Neural cell (in vitro differentiated cells): ENCODE results near the gene LOXL4. TPM values are rescaled to one million over a fixed set of nuclear protein-coding genes. Genes with fewer than 3 reads are reported as not detected.

ENCODE experiments used
- H2AFZ ChIP-seq: fragments of 200-600, 300-800 bp; sonication (generic), shearing (Covaris generic); 2 replicates; pipeline ENCODE4 v1.6.0; 2014; ENCODE audit warnings: low read depth, mild to moderate bottlenecking, antibody characterized with exemption, low read length, moderate library complexity
- H3F3A ChIP-seq: fragments of 200-600 bp; shearing (Covaris generic); 2 replicates; pipeline ENCODE4 v1.6.1; 2016; ENCODE audit warnings: mild to moderate bottlenecking, moderate library complexity, mixed read lengths, antibody characterized with exemption, low read length; ENCODE audit not compliant: insufficient read depth, poor library complexity, severe bottlenecking
- H3K27ac ChIP-seq: fragments of 200-600, 300-800 bp; sonication (generic), shearing (Covaris generic); 2 replicates; pipeline ENCODE4 v1.5.1; 2014; ENCODE audit warnings: mild to moderate bottlenecking, low read length, moderate library complexity
- H3K27me3 ChIP-seq: fragments of 300-800, 200-600 bp; sonication (generic), shearing (Covaris generic); 2 replicates; pipeline ENCODE4 v1.6.0; 2014; ENCODE audit warnings: mild to moderate bottlenecking, low read depth, low read length, moderate library complexity; ENCODE audit not compliant: insufficient read depth
- H3K36me3 ChIP-seq: fragments of 300-800, 200-600 bp; sonication (generic), shearing (Covaris generic); 2 replicates; pipeline ENCODE4 v1.5.1; 2014; ENCODE audit warnings: mild to moderate bottlenecking, antibody characterized with exemption, low read length, moderate library complexity; ENCODE audit not compliant: insufficient read depth
- H3K4me2 ChIP-seq: fragments of 300-800, 200-600 bp; sonication (generic), shearing (Covaris generic); 2 replicates; pipeline ENCODE4 v1.6.0; 2014; ENCODE audit warnings: mild to moderate bottlenecking, low read length
- H3K4me3 ChIP-seq: fragments of 300-800, 200-600 bp; sonication (generic), shearing (Covaris generic); 2 replicates; pipeline ENCODE4 v1.5.1; 2014; ENCODE audit warnings: mild to moderate bottlenecking, low read length, moderate library complexity
- H3K79me2 ChIP-seq: fragments of 200-600 bp; shearing (Covaris generic); replicated peaks from 2 replicates; pipeline ENCODE4 v1.6.0; 2014; ENCODE audit warnings: mild to moderate bottlenecking, low read length, moderate library complexity; ENCODE audit not compliant: insufficient read depth
- H3K9ac ChIP-seq: fragments of 300-800, 200-600 bp; sonication (generic), shearing (Covaris generic); 2 replicates; pipeline ENCODE4 v1.6.1; 2016; ENCODE audit warnings: mild to moderate bottlenecking, low read length, mixed read lengths
- H3K9me2 ChIP-seq: fragments of 200-600 bp; shearing (Covaris generic); 2 replicates; pipeline ENCODE4 v1.6.1; 2016; ENCODE audit warnings: mild to moderate bottlenecking, low read length, mixed read lengths; ENCODE audit not compliant: insufficient read depth
- H3K9me3 ChIP-seq: fragments of 200-600, 300-800 bp; sonication (generic), shearing (Covaris generic); 2 replicates; pipeline ENCODE4 v1.6.1; 2016; ENCODE audit warnings: mild to moderate bottlenecking, mixed run types, low read length, moderate library complexity, mixed read lengths
- H4K20me1 ChIP-seq: fragments of 200-600 bp; shearing (Covaris generic); 2 replicates; pipeline ENCODE4 v1.6.1; 2016; ENCODE audit warnings: mild to moderate bottlenecking, mixed run types; ENCODE audit not compliant: insufficient read depth
- CTCF ChIP-seq: fragments of 450-650 bp; IDR thresholded peaks from 2 replicates; pipeline ENCODE4 v1.5.1; 2014; ENCODE audit warnings: antibody characterized with exemption, mild to moderate bottlenecking, moderate library complexity; ENCODE audit not compliant: poor library complexity, severe bottlenecking
- EP300 ChIP-seq: fragments of 450-650 bp; conservative IDR thresholded peaks from 2 replicates; pipeline ENCODE4 v1.6.1; 2014; ENCODE audit warnings: antibody characterized with exemption, mild to moderate bottlenecking, moderate library complexity; ENCODE audit not compliant: poor library complexity, severe bottlenecking
- EZH2 ChIP-seq: fragments of 200-600, 300-800 bp; shearing (Covaris generic), sonication (generic); IDR thresholded peaks from 2 replicates; pipeline ENCODE4 v1.6.1; 2014; ENCODE audit warnings: antibody characterized with exemption, low read length, borderline replicate concordance, mild to moderate bottlenecking; ENCODE audit not compliant: insufficient read depth, poor library complexity, severe bottlenecking
- MXI1 ChIP-seq: fragments of 450-650 bp; conservative IDR thresholded peaks from 2 replicates; pipeline ENCODE4 v1.6.1; 2014; ENCODE audit warnings: antibody characterized with exemption, mild to moderate bottlenecking; ENCODE audit not compliant: poor library complexity, severe bottlenecking
- POLR2AphosphoS5 ChIP-seq: IDR thresholded peaks from 2 replicates; pipeline ENCODE4 v1.6.1; 2012
- RAD21 ChIP-seq: fragments of 450-650 bp; conservative IDR thresholded peaks from 2 replicates; pipeline ENCODE4 v1.6.1; 2014; ENCODE audit warnings: antibody characterized with exemption, mild to moderate bottlenecking, moderate library complexity
- REST ChIP-seq: IDR thresholded peaks from 2 replicates; pipeline ENCODE4 v1.6.1; 2012; ENCODE audit warnings: borderline replicate concordance
- SMC3 ChIP-seq: fragments of 450-650 bp; conservative IDR thresholded peaks from 2 replicates; pipeline ENCODE4 v1.6.1; 2014; ENCODE audit warnings: antibody characterized with exemption, mild to moderate bottlenecking, moderate library complexity; ENCODE audit not compliant: poor library complexity
- TAF1 ChIP-seq: IDR thresholded peaks from 2 replicates; pipeline ENCODE4 v1.6.1; 2012; ENCODE audit warnings: low read depth
- polyA minus RNA-seq: library from RNA; depleted of rRNA, polyadenylated mRNA; stranded (reverse); fragments of >200 nt; gene quantifications from 2 replicates; pipeline ENCODE4 v1.2.3, GENCODE V29; 2014
- polyA plus RNA-seq: library from polyadenylated mRNA; depleted of rRNA; stranded (reverse); fragments of >200 nt; gene quantifications from 2 replicates; pipeline ENCODE4 v1.2.3, GENCODE V29; 2014

Gene LOXL4
- polyA plus RNA-seq (not detected in 2 replicates), polyA minus RNA-seq (not detected in 2 replicates)

- no peaks in the 10 kb centered on the region for H3K79me2 ChIP-seq
- no peak for TF ChIP-seq RAD21
- no peak for TF ChIP-seq POLR2AphosphoS5
- no peak for TF ChIP-seq EZH2
- TF ChIP-seq EP300 = no peak
- no peak for TF ChIP-seq MXI1
- no peak for TF ChIP-seq TAF1
- no peak for TF ChIP-seq CTCF
- no peak for TF ChIP-seq SMC3
- no peak for TF ChIP-seq REST
- H3K27ac ChIP-seq = no peak within 1 kb of the TSS
- no peaks in the 10 kb centered on the region for H3K36me3 ChIP-seq
- H3K4me3 ChIP-seq = no peak within 1 kb of the TSS
- no peak within 1 kb of the TSS for H3K4me2 ChIP-seq
- H3K9me2 ChIP-seq = no peaks in the 10 kb centered on the region
- H3K27me3 ChIP-seq = no peaks in the 10 kb centered on the region
- H2AFZ ChIP-seq = no peak within 1 kb of the TSS
- H3K9ac ChIP-seq = no peak within 1 kb of the TSS
- no peaks in the 10 kb centered on the region for H3K9me3 ChIP-seq
- H4K20me1 ChIP-seq = no peaks in the 10 kb centered on the region
- no peaks in the 10 kb centered on the region for H3F3A ChIP-seq
These were observed at the start of gene LOXL4 for GRCh38 chr10:98267894-98268693. Gene LOXL4 (minus strand): TSS chr10:98268194. CDS start chr10:98263019, 5,175 bp downstream.

GRCh38 chr10:98316661-98317060 lies 48.7 kb upstream of the LOXL4 start:
- no peaks in the 10 kb centered on the region for H3K9me2 ChIP-seq
- no peaks in the 10 kb centered on the region for H3K79me2 ChIP-seq
- H3K4me3 ChIP-seq = no peak overlapping the region
- H3F3A ChIP-seq = no peaks in the 10 kb centered on the region
- no peaks in the 10 kb centered on the region for H3K36me3 ChIP-seq
- no peak overlapping the region for H3K9ac ChIP-seq
- no peaks in the 10 kb centered on the region for H3K27me3 ChIP-seq
- no peaks in the 10 kb centered on the region for H3K9me3 ChIP-seq
- TF ChIP-seq POLR2AphosphoS5 = no peak
- no peak for TF ChIP-seq TAF1
- no peak for TF ChIP-seq EP300
- TF ChIP-seq MXI1 = no peak
- TF ChIP-seq RAD21 = no peak
- no peak for TF ChIP-seq EZH2
- no peak for TF ChIP-seq SMC3
- no peak for TF ChIP-seq CTCF
- TF ChIP-seq REST = no peak
- H2AFZ ChIP-seq = no peak overlapping the region
- H3K4me2 ChIP-seq = no peak overlapping the region
- no peak overlapping the region for H3K27ac ChIP-seq
- H4K20me1 ChIP-seq = no peaks in the 10 kb centered on the region
